ENCODE measurements around the gene PTPRG. TPM values are rescaled to one million over a fixed set of nuclear protein-coding genes. Genes with fewer than 3 reads are reported as not detected.
A peak's percentile ranks its signal among the peaks of the same experiment; 100 is the strongest.

Gene PTPRG
- polyA plus RNA-seq, 5 donors: 28.0 to 55.8 (median 48.4) TPM

DNA sequence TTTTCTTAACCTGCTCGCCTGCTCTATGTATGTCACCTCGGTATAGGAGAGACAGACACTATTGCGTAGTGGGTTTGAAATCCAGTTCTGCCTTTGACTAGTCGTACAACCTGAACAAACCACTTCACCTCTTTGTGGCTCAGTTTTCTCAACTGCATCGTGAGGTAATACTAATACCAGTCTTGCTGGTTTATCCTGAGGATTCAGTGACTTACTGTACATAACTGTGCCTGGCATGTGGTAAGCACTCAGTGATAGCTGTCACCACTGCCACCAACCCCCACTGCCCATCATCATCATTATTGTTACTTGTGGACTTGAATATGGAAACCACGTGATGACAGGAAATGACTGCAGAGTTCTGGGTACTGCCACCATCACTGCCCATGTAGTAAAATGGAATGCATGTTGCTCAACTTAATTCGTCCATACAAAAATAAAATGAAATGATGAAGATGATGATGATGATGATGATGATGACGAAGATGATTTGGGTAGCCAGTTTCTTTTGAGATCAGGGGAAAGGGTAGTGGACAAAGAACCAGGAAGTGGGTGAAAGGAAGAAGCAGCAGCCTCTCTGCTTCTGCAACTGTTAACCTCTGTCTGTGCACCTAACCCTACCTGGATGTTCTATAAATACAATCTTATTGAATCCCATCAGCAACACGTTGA, 583.9 kb downstream of the PTPRG start:
- no peak for DNase-seq

DNA sequence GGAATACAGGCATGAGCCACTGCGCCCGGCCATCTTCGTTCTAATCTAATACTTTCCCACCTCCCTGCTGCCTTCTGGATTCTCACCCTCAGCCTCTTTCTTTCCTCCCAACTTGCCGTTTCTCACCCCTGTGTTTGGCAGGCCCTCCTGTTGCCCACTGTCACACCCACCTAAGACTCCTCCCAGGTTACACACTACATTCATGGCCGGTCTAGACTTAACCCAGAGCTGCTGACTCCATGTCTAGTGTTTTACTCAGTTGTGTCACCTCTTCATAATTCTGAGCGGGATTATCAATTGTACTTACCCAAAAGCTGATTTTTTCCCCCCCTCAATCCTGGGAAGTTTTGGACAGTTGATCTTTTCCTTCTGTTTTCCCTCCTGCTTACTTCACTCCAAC, 588.2 kb downstream of the PTPRG start:
- DNase-seq: no peak

DNA sequence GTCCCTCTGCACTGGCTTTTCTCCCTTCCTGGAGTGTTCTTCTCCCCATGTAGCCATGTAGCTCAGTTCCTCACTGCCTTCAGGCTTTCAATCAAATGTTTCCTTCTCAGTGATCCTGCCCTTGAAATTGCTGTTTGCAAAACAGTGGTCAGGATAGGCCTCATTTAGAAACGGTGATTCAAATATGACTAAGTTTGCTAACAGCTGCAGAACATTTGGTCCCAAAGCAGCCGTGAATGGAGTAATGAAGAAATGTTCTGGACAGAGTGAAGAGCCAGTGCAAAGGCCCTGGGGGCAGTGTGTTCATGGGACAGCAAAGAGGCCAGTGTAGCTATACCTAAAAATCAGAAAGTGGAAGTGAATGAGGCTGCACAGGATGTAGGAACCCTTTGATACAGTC, 588.6 kb downstream of the PTPRG start:
- no peak for DNase-seq

DNA sequence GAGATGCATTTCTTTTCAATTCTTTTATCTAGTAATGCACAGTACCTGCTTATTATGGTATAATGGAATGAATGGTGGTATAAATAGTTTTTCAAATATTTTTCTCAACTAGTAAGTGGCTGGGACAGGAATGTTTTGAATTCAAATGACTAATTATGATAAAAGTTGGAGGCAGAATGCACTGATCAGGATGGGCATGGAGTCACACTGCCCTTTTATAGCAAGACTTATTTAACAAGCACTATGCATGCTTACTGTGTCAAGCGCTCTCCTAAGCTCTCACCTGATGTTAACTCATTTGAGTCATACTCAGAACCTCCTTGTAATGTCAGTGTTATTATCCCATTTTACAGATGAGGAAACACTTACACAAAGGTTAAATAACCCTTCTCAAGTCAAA, 590.2 kb downstream of the PTPRG start:
- no peak for DNase-seq

DNA sequence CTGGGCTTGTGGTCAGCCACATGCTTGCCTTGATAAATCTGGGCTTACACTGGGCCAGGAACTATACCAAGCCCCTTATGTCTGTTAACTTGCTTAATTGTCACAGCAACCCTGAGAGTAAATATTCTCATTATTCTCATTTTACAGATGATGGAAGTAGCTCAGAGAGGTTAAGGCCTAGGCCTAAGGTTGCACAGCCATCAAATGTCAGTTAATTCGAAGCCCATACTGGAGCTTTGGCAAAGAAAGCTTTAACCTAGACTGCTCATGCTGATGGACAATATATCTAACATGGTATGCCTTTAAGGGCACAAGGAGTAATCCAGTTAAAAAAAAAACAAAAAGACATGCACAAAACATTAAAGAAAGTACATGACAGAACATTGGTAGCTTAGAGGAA, 591.9 kb downstream of the PTPRG start:
- DNase-seq: no peak

- no peak for DNase-seq
Observed at GRCh38 chr3:62154457-62155148, 593.2 kb downstream of the PTPRG start.

DNA sequence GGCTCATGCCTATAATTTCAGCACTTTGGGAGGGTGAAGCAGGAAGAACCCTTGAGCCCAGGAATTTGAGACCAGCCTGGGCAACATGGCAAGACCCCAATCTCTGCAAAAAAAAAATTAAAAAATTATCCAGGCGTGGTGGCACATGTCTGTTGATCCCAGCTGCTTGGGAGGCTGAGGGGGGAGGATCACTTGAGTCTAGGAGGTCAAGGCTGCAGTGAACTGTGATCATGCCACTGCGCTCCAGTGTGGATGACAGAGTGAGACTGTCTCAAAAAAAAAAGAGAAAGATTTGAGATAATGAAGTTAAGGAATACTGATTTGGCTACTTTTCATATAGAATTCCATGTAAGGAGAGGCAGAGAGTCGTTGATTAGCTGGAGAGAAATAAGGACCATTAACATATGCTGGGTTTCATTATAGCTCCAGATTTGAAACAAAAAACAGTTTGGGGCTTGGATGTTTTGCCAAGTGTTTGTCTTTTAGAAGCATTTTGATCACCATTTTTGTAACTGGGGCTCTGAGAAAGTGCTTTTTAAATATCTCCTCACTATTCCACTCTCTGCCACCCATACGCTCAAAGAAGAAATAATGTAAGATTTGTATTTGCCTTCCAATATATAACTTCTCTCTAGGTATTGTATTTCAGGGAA, 597.8 kb downstream of the PTPRG start:
- no peak for DNase-seq

- peak in 1 of 2 donors; percentile 32 for DNase-seq
Observed at GRCh38 chr3:62159709-62160092, 598.3 kb downstream of the PTPRG start.

DNA sequence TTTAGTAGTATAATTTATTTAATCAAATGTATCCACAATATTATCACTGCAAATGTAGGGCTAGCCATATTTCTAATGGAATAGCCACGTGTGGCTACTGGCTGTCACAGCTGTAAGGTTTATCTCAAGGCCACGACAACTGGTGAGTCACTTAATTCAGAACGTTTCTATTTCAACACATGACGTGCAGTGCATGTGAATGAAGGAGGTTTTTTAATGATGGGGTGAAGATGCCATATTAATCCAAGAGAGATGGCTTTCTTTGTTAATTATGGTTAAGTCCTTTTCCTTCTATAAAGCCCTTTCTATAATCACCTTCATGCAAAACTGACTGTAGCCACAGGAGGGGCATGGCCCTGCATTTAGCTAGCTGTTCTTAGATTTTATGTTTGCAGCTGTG, 600.0 kb downstream of the PTPRG start:
- DNase-seq: no peak

GRCh38 chr3:62164196-62164595, 602.8 kb downstream of the PTPRG start:
- no peak for DNase-seq

- no peak for DNase-seq
Observed at GRCh38 chr3:62164746-62165145, 603.4 kb downstream of the PTPRG start.

DNA sequence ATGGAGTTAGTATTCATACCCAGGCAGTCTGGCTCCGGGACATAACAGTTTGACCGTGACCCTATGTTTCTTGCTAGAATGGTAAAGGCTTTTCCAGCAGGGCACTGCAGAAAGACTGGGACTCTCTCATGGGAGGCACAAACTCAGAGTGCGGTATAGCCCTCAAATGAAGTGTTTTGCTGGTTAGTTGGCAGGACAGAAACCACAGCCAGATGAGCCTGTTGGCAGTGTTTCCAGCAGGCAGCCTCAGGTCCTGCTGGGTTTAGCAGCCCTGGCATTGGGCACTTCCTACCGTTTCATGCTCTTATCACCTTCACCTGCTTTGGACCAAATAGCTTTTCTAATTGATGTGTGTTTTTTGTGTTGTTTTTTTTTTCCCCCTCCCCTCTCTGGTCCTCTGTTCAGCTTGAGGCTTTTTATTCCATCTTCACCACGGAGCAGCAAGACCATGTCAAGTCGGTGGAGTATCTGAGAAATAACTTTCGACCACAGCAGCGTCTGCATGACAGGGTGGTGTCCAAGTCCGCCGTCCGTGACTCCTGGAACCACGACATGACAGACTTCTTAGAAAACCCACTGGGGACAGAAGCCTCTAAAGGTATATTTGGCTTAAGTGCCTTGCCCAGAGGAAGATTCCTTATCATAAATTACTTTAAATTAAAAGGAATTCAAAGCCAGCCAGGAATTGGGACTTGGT, 606.3 kb downstream of the PTPRG start:
- no peak for DNase-seq

DNA sequence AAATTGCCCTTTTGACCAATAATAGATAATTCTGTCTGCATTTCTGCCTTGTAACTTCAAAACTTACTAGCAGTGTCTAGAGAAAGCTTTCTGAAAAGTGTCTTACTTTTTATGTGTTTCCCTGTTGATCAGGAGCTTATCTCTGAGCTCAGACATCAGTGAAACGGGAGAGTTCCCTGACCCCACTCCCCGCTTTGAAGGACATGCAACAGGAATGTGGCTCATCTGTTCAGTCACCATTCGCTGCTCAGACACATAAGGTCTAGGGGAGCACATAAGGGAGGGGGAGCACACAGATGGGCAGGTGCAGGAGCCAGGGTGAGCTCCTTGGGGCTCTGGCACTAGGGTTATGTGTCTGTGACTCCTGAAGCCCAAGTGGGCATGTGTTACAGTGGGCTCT, 607.0 kb downstream of the PTPRG start:
- DNase-seq: no peak

DNA sequence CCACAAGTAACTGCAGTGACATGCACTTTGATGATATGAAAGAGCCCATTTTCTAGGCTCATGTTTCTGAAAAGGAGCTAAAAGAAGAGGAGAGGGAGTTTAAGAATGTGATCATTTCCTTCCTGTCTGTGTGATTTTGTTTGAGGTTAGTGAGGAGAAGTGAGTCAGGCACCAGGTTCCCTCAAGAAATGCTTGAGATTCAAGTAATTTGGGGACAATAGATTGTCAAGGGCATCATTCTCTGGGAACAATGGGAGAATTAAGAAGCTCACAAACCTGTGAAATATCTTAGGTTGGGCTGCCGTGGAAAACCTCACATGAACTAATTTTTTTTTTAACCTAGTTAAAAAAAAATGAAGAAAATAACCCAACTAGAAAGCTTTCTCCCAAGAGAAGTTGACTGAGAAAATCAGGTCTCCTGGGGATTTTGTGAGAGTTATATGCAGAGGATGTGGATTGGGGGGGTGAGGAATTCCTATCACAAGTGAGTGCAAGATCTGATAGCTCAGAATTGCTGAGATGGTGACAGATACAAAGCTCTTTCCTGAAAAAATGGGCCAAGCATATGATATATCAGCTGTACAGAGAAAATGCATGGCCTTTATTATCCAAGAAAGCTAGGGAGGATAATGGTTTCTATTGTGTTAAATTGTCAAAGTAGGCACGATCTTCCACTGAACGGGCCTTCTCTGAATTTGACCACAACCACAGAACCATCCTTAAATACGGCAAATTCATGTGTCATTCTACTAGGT, 608.7 kb downstream of the PTPRG start:
- no peak for DNase-seq

DNA sequence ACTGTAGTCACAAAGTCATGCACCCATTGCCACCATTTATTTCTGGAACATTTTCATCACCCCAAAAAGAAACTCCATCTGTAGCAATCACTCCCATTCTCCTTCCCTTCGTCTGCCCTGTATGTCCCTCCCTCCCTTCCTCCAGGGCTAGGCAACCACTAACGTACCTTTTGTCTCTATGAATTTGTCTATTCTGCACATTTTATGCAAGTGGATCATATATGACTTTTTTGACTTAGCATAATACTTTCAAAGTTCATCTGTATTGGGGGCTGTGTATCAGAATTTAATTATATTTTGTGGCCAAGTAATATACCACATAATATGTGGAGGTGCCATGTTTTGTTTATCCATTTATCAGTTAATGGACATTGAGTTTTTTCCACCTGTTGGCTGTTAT, 610.4 kb downstream of the PTPRG start:
- DNase-seq: no peak

DNA sequence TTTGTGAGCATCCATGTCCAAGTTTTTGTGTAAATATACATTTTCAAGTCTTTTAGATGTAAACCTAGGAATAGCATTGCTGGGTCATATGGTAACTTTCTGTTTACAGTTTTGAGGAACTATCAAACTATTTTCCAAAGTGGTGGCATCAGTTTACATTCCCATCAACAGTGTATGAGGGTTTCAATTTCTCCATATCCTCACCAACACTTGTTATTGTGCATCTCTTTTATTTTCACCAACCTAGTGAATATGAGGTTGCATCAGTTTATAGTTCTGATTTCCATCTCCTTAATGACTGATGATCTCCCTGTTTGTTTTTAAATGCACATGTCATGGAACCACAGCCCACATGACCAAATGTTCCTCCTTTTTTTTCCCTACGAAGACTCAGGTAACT, 610.8 kb downstream of the PTPRG start:
- no peak for DNase-seq

GRCh38 chr3:62173939-62174515, 612.7 kb downstream of the PTPRG start:
- DNase-seq: no peak

DNA sequence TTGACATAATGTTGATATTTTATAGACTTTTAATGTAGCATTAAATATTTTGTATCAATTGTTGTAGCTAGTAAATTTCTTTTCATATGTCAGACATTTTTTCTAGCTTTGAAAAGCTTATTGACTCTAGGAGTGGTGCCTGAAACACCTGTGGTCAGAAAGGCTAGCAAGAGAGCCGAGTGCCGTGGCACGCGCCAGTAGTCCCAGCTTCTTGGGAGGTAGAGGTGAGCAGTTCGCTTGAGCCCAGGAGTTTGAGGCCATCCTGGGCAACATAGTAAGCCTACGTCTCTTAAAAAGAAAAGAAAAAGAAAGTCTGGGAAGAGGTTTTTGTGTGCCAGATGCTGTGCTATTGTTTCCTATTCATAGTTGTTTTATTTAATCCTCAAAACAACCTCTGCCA, 613.8 kb downstream of the PTPRG start:
- DNase-seq: no peak

- DNase-seq: no peak
Observed at GRCh38 chr3:62178032-62178431, 616.7 kb downstream of the PTPRG start.

- no peak for DNase-seq
Observed at GRCh38 chr3:62178739-62179600, 617.6 kb downstream of the PTPRG start.

DNA sequence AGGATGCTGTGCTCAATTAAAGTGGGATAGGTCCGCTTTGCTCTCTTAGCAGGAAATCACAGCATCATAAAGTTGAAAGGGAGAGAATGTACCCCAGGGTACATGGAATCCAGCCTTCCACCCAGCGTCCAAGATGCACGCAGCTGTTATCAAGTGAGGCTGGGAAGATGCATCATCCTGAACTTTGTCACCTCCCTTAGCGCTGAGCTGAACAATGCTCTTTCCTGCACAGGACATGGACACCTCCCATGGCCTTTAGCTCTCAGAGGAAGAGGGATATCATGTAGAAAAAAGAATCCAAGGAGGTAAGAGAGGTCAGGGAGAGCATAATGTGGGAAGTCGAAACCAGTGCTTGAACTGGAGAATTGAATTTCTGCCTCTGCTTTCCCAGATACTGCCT, 619.1 kb downstream of the PTPRG start:
- no peak for DNase-seq

Data from right lung (tissue), 5 donors.